HG02981 (cell line): Measurements from ENCODE around the gene SMARCE1.
A peak's percentile ranks its signal among the peaks of the same experiment; 100 is the strongest.

Experiments used
- ATAC-seq: cut with Tn5 transposase; IDR thresholded peaks from one replicate; pipeline ENCODE4 v1.9.1; 2021; ENCODE audit warnings: mild to moderate bottlenecking, moderate library complexity; ENCODE audit not compliant: unreplicated experiment

The SMARCE1 gene

DNA sequence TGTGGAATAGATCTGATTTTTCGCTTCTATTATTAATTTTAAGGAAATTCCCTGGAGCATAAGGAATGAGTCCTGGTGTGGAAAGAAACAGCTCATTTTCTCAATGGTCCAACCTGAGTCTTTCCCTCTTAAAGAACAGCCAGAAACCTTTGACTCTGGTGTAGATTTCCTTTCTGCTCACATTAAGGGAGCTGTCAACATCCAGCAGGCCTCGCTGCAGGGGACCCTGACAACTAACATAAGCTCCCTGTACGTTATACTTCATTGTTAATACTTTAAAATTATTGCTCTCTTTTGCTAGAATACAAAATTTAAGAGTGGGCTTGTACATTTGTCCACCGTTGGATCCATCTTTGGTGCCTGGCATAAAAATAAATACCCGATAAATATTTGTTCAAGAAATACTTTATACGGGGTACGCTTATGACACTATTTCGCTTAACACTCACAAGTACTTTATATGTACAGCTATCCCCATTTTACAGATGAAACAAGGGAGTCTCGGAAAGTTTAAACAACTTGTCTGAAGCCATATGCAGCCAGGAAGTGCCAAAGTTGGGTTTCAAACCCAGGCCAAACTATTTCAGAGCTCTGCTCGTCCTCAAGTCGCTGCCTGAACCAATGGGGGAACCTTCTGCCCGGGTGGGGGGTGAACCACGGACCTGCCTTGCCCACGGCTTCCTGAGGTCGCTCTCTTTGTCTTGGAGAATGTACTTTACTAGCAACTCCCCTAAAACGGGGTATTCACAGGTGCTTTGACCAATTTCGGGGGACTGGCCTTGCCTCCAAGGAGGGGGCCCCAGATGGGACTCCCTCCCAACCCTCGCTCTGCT lies 611 bp downstream of the SMARCE1 start:
- peak; percentile 38 for ATAC-seq

DNA sequence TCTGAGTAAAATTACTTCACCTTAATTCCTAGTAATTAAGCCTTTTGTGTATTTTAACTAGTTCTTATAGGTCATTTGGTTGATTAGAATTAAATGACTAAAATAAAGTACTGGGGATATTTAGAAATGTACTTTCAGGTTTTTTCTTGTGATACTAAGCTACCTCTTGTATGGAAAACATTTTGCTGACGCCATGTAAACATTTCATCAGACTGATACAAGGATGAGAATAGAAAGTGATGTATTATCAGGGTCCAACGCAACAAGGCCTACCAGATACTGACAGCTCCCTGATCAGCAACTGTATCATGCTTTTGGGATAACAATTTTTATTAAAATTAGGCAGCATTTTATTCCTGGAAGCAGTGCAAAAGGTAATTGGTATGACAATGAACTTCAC lies 1.7 kb downstream of the SMARCE1 start:
- ATAC-seq = no peak

DNA sequence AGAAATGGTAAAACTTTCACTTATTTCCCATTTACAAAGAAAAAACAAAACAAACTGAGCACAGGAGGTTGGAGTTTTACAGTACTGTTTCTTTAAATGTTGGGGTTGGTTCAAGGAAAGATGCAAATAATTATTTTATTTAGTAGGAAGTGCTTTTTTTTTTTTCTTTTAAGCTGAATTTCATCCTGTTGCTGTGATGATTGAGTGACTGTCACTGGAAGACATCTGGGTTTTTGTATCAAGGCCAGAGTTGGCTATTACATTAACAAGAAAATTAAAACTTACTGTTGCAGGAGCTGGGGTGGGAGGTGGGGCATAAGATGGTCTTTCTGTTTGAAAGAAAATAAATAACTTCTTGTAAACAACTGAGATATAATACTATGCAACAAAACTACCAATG lies 2.3 kb downstream of the SMARCE1 start:
- no peak for ATAC-seq

DNA sequence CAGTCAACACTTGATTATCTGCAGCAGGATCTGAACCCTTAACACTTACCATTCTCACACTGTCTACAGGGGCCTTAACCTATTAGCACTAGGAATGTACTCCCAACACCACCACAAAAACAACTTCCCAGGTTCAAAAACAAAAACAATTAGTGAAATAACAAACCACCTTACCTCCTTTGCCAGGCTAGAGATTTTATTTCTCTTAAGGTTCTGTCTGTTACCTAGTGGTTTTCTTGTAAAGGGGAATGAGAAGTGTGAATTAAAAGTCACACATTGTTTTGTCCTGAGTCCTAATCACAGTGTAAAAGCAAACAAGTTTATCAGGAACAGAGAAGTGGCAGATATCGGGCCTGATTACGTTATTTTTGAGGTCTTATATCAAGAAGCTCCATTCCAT lies 9.7 kb downstream of the SMARCE1 start:
- no peak for ATAC-seq

DNA sequence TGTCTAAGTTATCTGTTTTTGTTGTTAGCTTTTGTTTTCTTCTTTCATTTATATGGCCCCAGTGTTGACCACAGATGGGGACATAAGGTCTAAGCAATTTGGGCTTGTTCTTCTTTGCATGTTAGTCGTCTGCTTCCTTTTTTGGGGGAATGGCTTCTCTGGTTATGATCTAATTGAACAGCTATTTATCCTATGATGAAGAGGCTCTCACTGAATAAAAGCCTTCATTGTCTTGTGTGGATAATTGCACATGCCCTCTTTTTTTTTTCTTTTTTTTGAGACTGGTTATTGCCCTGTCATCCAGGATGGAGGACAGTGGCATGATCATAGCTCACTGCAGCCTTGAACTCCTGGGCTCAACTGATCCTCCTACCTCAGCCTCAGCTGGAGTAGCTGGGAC lies 13.7 kb downstream of the SMARCE1 start:
- ATAC-seq = no peak

DNA sequence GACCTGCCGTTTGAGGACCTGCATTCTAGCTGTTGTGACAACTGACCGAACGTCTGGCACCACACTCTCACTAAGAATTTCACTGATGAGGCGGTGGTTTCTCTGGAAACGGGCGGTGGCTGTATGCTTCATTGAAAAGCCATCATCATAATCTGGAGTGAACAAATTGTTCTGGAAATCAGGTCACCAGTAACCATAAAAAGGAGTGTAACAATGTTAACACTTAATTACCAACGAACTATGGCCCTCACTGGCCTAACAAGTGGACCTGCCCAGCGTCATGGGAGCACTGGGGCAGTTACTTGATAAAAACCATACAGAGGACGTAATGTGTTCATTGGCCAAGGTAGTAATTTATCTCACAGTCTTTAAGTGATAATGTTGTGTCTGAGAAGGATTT lies 15.4 kb downstream of the SMARCE1 start:
- ATAC-seq = no peak

DNA sequence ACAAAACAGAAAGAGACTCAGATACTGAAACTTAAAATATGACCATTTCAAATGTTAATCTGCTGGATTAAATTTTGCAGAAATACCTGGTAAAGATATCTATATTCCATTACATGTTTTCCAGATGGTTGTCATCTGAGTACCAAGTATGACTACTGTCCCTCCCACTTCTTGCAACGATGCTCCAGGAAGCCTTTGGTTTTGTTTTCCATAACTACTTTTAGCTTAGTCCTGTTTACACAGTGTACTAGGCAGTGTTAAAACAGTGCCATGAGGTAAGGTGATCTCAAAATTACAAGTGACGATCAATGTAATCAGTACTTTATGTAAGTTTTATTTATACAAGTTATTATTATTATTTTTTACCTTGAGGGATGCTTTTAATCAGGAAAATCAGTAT lies 17.8 kb downstream of the SMARCE1 start:
- ATAC-seq = no peak

DNA sequence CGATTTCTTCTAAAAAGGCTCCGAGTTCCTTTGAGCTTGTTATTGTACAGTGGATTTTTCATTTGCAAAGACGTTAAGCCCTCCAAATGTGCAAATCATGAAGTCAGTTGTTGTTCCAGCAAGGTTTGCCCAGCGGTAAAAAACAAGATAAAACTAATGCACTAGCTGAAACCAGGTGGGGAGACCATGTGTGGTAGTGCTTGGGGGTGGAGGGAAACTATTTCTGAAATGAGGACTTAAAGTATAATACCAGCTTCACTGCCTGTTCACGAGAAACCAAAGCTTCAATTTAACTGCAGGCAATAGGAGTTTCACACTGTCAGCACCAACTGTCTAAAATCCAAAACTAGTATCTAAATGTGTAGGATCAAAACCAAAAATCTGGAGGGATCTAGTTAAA lies 22.3 kb downstream of the SMARCE1 start:
- ATAC-seq = no peak

DNA sequence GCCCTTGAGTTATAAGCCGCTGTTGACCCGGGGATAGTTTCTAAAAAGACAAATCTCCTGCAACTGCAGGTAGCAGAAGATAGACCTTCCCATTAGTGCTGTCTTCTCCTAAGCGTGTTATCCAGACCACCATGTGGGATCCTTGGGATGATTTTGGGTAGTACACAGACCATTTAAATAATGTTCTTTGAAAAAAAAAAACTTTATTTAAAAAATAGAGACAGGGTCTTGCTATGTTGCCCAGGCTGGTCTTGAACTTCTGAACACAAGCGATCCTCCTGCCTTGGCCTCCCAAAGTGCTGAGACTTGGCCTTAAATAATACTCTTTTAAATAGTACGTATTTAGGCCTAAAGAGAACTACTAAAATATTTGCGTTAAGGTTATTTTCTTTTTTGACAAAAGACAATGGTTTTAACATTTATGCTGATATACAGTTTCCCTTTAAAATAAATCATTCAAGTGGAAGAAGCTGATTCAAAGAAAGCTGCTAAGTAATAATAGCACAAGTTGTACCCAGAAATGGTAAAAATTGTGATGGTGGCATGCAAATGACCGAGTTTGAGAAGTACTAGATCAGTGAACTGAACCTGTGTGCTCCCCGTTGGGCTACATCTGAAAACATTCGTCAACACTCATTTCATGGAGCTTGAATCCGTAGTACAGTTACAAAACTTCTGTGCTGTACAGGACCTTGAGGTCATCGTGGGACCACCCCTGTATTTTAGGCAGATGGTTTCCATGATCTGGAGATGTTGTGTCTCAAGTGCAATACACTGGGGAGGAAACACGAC lies 24.0 kb downstream of the SMARCE1 start:
- ATAC-seq = no peak

DNA sequence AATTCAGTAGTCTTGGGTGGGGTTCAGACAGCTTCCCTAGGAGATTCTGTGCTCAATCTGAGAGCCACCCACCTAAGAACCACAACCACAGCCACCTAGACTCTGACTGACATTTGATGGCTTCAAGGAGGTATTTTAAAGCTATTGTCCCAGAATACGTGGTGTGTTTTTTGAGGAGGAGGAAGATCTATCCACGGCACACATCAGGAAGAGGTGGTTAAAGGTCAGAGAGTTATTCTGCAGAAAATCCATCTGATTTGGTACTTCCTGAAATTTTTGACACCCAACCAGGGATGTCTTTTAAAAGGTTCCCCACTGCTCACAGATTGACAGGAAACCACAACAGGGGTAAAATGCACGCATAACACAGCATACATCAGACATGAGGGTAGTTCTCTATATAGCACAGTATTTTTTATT lies 25.1 kb downstream of the SMARCE1 start:
- ATAC-seq = no peak

DNA sequence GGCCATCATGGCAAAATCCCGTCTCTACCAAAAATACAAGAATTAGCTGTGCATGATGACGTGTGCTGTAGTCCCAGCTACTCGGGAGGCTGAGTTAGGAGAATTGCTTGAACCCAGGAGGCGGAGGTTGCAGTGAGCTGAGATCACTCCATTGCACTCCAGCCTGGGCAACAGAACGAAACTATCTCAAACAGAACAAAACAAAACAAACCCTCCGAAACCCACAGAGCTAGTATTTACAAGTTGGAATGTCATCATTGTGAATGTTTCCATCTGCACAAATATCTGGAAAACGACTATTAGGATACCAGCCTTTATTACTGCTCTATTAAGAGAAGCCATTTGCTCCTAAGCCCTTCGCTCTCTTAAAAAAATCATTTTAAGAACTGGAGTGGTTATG lies 26.0 kb downstream of the SMARCE1 start:
- no peak for ATAC-seq

DNA sequence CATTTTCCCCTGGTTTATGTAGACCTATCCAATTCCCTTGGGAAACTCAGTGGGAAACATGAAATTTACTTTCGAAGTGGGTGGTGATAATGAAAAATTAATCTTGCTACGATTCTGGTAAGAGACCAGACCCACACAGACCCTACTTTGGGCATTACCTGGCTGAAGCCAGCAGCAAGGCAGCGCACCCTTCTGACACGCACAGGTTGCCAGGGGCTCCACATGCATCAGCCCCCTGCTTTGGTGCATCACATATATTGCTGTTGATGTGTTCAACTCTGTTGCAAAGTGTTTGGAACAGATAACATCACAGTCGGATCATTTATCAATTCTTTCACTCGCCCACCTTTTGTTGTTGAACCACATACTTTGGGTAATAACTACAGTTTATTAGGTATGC lies 26.6 kb downstream of the SMARCE1 start:
- ATAC-seq = no peak

DNA sequence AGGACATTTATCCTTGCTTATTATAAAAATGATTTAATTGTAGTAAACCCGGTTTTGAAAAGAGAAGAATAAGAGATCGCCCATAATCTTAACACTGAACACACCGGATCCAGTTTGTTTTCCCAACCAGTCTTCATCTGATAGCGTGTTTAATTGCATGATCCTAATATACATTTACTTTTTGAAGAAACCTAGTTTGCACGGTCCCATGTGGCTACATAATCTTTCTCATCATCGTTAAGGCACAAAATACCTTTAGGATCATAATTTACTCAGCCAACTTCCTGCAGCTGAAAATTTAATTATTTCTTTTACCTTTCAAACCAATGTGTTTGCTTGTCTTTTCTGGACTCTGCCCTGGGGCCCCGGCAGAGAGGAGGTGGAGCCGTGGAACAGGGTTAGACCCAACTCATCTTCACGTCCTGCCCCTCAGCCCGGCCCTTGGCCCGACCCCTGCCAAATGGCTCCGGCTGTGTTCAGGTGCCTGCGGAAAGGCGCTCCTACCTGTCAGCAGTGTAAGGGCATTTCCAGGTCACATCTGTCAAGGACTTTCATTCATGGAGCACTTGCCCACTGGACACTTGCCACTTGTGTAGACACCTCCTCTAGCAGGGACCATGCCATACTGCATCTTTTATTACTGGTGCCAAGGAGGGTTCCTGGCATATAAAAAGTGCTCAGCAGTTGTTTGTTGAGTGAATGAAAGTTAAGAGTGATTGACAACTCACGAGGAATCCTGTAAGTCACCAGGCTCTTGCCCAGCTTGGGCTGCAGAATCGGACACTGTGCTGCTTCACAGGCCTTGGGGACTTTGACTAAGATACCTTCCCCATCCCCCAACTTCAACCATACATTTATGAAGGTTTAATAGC lies 28.6 kb downstream of the SMARCE1 start:
- ATAC-seq = no peak

DNA sequence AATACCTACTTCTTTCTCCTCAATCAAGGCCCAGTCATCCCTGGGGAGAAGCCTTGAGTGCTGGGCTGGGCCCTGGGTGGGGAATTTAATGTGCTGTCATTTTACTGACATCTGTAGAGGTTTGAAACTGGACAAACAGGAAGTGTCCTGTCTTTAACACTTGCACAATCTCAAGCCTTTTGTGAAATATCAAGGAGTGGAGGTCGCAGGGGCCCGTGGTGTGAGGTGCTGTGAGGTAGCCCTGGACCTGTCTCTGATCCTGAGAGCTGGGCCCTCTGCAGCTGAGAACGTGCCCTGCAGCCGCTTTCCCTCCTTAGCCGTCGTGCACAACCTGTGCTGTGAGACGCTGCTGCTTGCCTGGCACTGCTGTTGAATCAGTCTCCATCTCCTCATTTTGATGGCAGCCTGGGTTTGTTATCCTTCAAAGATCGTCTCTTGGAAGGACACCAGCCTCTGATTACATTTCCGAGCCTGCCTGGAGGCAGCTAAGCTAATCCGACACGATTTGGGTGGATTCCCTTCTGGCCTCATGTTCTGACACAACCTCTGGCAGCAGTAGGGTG lies 29.9 kb downstream of the SMARCE1 start:
- no peak for ATAC-seq

DNA sequence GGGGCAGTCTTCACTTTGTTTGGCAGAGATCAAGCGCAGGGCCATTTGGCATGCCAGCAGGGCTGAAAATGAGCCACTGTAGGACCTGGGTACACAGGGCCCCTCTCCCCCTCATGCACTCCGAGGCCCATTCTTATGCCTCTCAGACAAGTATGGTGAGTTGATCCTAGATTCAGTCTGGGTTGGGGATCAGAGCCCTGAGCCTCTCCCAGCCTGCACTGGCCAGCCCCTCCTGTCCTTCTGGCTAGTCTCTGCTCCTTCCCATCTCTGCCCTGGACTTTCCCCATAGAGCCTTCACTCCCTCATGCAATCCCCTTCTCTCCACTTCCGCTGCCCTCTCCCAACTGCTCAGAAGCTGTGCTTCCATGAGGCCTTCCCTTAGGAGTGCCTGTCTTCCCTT lies 31.0 kb downstream of the SMARCE1 start:
- no peak for ATAC-seq

DNA sequence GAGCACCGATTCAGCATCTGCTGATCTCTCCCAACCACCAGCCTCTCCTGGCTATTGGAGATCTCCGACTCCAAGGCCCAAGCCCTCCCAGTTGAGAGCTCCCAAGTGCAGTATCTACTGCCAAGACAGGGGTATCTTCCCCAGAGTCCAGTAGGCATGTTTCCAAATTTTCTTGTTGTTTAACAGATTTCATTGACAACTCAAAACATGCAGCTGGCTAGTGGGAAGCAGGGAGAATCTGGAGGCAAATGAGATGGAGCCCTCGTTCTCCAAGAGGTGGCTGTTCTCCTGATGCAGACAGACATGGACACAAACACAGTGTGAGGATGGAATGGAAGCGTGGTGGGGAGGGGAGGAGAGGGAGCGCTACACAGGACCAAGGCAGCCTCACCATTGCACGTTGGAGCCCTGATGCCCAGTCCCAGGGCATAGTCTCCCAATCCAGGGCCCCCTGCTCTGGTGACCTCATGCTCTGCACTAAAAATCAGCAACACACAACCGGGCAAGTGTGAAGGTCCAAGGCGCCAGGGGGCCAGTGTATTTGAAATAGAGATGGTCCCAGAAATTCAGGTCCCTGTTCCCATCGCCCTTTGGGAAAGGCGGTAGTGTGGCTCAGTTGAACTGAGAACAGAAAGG lies 31.7 kb downstream of the SMARCE1 start:
- ATAC-seq = no peak

DNA sequence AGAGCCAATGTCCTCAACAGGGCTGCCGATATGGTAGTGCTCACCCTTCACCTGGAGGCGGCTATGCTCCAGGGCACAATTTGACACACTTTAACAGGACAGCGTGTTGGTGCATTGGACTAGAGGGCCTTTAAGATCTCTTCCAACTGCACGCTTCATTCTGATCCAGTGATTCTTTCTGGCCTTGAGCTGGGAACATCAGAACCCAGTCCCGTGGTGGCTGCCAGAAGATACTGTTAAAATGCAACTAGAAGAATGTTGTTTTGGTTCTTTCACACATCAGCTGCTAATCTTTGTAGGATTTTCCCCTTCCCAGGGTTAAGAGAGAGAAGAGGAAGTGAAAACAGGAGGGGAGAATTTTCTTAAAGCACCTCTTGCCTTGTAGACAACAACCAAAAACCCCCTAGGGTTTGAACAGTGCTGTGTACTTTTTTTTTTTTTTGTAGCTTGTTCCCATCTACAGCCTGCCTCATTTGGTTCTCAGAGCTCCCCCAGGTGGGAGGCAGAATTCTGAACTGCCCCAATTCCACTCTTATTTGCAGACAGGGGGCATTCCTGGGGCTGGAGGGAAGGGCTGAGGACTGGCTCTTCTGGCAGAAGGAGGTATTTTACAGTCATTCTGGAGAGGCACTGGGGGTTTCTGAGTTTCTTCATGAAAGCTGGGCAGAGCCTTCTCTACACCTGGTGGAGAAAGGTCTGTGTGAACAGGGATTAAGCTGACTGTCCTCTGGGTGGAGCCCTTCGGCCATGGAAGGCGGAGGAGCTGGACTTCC lies 32.4 kb downstream of the SMARCE1 start:
- ATAC-seq = peak; percentile 66

DNA sequence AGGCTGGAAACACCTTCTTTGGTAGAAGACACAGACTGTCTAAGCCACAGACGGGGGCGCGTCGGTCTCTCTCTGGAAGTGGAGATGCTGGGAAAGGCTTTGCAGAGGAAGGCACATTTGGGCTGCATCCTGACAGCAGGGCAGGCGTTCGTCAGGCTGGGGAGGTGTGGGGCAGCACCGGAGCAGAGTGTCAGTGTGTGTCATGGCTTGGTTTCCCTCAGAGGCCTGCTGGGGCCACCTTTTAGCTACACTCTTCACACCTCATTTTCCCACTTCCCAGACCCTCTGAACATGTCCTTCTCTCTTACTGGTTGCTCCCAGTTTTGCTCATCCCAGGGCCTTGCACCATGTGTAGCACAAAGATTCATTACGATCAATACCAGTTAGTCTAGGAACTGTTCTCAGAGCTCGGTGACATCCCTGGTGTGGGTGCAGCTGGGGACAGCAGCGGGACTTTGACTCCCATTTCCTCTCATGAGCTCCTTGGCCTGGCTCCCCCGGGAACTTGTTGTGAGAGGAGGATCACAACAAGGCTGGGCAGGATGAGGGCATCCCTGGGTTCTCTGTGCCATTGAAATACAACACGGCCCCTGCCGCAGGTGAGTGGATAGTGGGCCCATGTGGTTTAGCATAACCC lies 33.1 kb downstream of the SMARCE1 start:
- peak; percentile 5 for ATAC-seq

DNA sequence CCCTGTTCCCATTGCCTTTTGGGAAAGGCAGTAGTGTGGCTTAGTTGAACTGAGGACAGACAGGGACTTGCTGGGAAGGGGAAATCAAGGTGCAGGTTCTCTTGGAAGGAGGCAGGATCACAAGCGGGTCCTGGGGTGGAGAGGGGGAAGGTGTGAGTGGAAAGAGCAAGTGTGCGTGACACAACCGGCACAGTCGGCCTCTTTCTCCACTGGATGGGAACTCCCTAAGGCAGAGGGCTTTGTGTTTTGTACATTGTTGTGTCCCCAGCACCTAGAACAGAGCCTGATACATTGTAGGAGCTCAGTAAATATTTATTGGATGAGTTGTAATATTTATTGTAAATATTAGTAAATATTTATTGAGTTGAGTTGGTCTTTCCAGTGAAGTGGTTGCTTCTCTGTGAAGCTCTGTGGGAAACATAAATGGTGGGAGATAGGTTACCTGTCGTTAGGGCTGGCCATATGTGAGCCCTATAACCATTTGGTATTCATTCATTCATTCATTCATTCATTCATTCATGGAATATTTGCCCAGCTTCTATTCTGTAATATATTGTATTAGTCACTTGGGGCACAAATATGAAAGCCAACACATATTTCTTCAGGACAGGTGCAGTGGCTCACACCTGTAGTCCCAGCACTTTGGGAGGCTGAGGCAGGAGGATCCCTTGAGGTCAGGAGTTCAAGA lies 34.0 kb downstream of the SMARCE1 start:
- ATAC-seq = no peak
